DND-41 (cell line): ENCODE measurements around the gene POLR3G.

Source experiments
- CTCF ChIP-seq: IDR thresholded peaks from 2 replicates; pipeline ENCODE4 v1.5.1; 2012; ENCODE audit warnings: borderline replicate concordance, low read length, moderate library complexity, mild to moderate bottlenecking; ENCODE audit not compliant: poor library complexity, severe bottlenecking; ENCODE audit errors: extremely low read depth
- EZH2 ChIP-seq: IDR thresholded peaks from 3 replicates; pipeline ENCODE4 v1.6.1; 2012; ENCODE audit warnings: borderline replicate concordance, low read depth, mild to moderate bottlenecking, moderate library complexity, low read length, inconsistent platforms; ENCODE audit not compliant: severe bottlenecking

- TF ChIP-seq CTCF, result no peak
- no peak for TF ChIP-seq EZH2
Observed at GRCh38 chr5:90510438-90510837, 35.8 kb downstream of the POLR3G start.
